ENCODE measurements around the gene SHQ1.
"Not testable (repeated sequence)": the region's sequence is repeated elsewhere in the genome, so short reads cannot be mapped to it uniquely, and the experiment has no call there.

SHQ1 gene

DNA sequence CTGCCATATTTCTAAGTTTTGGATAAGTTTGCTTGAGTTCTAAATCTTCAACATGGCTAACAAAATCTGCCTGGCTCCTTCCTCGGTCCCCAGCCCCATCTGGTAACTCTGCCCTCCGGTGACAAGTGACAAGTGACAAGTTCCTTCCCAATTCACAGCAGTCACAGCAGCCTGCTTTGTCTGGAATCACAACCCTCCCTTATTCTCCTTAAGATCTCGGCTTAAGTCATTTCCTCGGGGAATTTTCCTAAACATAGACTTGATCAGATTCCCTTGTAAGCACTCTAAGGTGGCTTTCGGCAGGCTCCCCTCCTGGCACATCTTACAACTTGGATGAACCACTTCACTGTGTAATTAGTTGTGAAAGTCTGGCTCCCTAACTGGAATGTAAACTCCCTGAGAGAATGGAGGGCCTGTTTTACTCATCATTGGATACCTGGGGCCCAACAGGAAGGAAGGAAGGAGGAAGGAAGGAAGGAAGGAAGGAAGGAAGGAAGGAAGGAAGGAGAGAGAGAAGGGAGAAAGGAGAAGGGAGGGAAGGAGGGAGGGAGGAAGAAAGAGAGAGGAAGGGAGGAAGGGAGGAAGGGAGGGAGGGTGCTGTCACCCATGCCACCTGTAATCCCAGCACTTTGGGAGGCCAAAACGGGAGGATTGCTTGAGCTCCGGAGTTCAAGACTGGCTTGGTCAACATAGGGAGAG, 126.4 kb downstream of the SHQ1 start:
- TF ChIP-seq, protein P1, sequence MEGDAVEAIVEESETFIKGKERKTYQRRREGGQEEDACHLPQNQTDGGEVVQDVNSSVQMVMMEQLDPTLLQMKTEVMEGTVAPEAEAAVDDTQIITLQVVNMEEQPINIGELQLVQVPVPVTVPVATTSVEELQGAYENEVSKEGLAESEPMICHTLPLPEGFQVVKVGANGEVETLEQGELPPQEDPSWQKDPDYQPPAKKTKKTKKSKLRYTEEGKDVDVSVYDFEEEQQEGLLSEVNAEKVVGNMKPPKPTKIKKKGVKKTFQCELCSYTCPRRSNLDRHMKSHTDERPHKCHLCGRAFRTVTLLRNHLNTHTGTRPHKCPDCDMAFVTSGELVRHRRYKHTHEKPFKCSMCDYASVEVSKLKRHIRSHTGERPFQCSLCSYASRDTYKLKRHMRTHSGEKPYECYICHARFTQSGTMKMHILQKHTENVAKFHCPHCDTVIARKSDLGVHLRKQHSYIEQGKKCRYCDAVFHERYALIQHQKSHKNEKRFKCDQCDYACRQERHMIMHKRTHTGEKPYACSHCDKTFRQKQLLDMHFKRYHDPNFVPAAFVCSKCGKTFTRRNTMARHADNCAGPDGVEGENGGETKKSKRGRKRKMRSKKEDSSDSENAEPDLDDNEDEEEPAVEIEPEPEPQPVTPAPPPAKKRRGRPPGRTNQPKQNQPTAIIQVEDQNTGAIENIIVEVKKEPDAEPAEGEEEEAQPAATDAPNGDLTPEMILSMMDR (IDR thresholded peaks at IDR 0.05; ENCODE audit: insufficient read depth, low read length, poor library complexity, severe bottlenecking), result no peak
- no peak for DNase-seq (ENCODE audit: extremely low read depth, insufficient read length)

DNA sequence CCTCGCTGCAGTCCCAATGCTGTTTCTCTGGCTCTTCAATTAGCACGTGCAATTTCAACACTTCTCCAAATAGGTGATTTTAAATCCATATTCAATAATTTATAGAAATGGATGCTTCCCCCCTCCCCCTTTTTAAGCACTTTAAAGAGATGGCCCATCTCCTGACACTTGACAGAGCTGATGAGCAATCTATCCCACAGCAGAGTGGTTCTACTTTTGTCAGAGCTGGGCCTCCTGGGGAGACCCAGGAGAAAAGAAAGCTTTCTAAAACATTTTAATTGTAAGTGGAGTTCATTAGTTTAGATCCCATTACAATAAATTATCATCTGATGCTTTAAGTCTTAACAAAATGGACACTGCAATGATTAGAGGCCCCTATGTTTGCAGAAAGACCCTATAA, 127.7 kb downstream of the SHQ1 start:
- no peaks in the 10 kb centered on the region for H3K36me3 ChIP-seq (ENCODE audit: control insufficient read depth, insufficient read depth, low read length)
- no peak for DNase-seq (ENCODE audit: extremely low read depth, insufficient read length)
- H3K4me3 ChIP-seq (replicated peaks; ENCODE audit: low read depth, low read length), result no peak overlapping the region
- TF ChIP-seq, protein P1 (IDR thresholded peaks at IDR 0.05; ENCODE audit: insufficient read depth, low read length, poor library complexity, severe bottlenecking), result no peak
- no peaks in the 10 kb centered on the region for H3K27me3 ChIP-seq (replicated peaks; ENCODE audit: control insufficient read depth, insufficient read depth, low read length)

More for the DNA sequence above, 126.4 kb downstream of the SHQ1 start:
- H3K4me3 ChIP-seq (replicated peaks; ENCODE audit: low read depth, low read length), result no peak overlapping the region
- no peaks in the 10 kb centered on the region for H3K36me3 ChIP-seq (ENCODE audit: control insufficient read depth, insufficient read depth, low read length)
- no peaks in the 10 kb centered on the region for H3K27me3 ChIP-seq (replicated peaks; ENCODE audit: control insufficient read depth, insufficient read depth, low read length)

DNA sequence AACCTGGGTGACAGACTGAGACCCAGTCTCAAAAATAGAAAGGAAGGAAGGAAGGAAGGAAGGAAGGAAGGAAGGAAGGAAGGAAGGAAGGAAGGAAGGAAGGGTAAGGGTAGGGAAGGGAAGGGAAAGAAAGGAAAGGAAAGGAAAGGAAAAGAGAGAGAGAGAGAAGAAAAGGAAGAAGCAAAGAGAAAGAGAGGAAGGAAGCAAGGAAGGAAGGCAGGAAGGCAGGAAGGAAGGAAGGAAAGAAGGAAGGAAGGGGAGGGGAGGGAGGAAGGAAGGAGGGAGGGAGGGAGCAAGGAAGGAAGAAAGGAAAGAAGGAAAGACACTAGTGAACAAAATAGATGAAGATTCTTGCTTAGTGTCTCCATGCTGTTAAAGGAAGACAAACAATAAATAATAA, 129.1 kb downstream of the SHQ1 start:
- no peak for DNase-seq (ENCODE audit: extremely low read depth, insufficient read length)
- no peak overlapping the region for H3K4me3 ChIP-seq (replicated peaks; ENCODE audit: low read depth, low read length)
- no peaks in the 10 kb centered on the region for H3K27me3 ChIP-seq (replicated peaks; ENCODE audit: control insufficient read depth, insufficient read depth, low read length)
- H3K36me3 ChIP-seq (ENCODE audit: control insufficient read depth, insufficient read depth, low read length), result no peaks in the 10 kb centered on the region
- TF ChIP-seq, protein P1 (IDR thresholded peaks at IDR 0.05; ENCODE audit: insufficient read depth, low read length, poor library complexity, severe bottlenecking), result no peak

DNA sequence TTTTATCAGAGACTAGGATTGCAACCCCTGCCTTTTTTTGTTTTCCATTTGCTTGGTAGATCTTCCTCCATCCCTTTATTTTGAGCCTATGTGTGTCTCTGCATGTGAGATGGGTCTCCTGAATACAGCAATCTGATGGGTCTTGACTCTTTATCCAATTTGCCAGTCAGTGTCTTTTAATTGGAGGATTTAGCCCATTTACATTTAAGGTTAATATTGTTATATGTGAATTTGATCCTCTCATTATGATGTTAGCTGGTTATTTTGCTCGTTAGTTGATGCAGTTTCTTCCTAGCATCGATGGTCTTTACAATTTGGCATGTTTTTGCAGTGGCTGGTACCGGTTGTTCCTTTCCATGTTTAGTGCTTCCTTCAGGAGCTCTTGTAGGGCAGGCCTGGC, 134.1 kb downstream of the SHQ1 start:
- not testable (repeated sequence) for H3K27me3 ChIP-seq (replicated peaks; ENCODE audit: control insufficient read depth, insufficient read depth, low read length); H3K36me3 ChIP-seq (ENCODE audit: control insufficient read depth, insufficient read depth, low read length); DNase-seq (ENCODE audit: extremely low read depth, insufficient read length); H3K4me3 ChIP-seq (replicated peaks; ENCODE audit: low read depth, low read length)

DNA sequence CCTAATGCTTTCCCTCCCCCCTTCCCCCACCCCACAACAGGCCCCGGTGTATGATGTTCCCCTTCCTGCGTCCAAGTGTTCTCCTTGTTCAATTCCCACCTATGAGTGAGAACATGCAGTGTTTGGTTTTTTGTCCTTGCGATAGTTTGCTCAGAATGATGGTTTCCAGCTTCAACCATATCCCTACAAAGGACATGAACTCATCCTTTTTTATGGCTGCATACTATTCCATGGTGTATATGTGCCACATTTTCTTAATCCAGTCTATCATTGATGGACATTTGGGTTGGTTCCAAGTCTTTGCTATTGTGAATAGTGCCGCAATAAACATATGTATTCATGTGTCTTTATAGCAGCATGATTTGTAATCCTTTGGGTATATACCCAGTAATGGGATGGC, 137.8 kb downstream of the SHQ1 start:
- H3K27me3 ChIP-seq (replicated peaks; ENCODE audit: control insufficient read depth, insufficient read depth, low read length); H3K36me3 ChIP-seq (ENCODE audit: control insufficient read depth, insufficient read depth, low read length); DNase-seq (ENCODE audit: extremely low read depth, insufficient read length); H3K4me3 ChIP-seq (replicated peaks; ENCODE audit: low read depth, low read length): not testable (repeated sequence)

DNA sequence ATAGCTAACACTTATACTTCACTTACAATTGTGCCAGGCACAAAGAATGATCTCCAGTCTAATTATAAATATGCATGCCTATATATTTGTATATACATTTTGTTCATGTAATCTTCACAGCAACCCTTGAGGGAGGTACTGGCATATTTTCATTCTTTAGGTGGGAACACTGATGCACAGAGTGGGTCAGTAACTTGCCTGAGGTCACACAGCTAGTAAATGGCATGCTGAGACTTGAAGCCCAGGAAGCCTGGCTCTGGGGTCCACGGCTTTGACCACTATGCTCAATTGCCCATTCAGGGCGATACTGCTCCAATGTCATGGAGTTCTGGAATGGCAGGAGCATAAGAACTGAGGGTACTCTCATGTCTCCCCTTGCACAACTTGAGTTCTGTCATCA, 139.8 kb downstream of the SHQ1 start:
- TF ChIP-seq, protein P1 (IDR thresholded peaks at IDR 0.05; ENCODE audit: insufficient read depth, low read length, poor library complexity, severe bottlenecking), result no peak
- Histone ChIP-seq H3K27me3 (replicated peaks; ENCODE audit: control insufficient read depth, insufficient read depth, low read length) (no peaks in the 10 kb centered on the region), H3K36me3 (ENCODE audit: control insufficient read depth, insufficient read depth, low read length) (no peaks in the 10 kb centered on the region), H3K4me3 (replicated peaks; ENCODE audit: low read depth, low read length) (no peak overlapping the region)
- DNase-seq (ENCODE audit: extremely low read depth, insufficient read length), result no peak

DNA sequence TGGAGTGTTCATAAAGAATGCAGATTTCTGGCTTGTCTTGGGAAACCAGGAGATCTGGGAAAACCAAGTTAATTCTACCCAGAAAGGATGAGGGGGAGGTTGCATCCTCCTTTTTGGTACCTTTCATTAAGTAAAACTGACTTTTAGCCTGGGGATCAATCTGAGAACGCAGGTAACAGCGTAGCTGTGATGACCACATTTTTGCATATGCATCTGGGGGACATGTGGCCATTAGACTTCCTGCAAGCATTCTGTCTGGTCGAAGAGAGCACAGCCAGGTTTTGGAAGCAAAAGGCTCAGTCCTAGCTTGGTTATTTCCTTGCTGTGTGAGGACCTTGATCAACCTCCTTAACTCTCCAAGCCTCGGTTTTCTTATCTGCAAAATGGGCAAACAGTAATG, 145.2 kb downstream of the SHQ1 start:
- no peak for DNase-seq (ENCODE audit: extremely low read depth, insufficient read length)
- H3K36me3 ChIP-seq (ENCODE audit: control insufficient read depth, insufficient read depth, low read length), result no peaks in the 10 kb centered on the region
- H3K27me3 ChIP-seq (replicated peaks; ENCODE audit: control insufficient read depth, insufficient read depth, low read length), result no peaks in the 10 kb centered on the region
- TF ChIP-seq, protein P1 (IDR thresholded peaks at IDR 0.05; ENCODE audit: insufficient read depth, low read length, poor library complexity, severe bottlenecking), result no peak
- no peak overlapping the region for H3K4me3 ChIP-seq (replicated peaks; ENCODE audit: low read depth, low read length)
